ENCODE measurements around the gene SLCO3A1.

DNA sequence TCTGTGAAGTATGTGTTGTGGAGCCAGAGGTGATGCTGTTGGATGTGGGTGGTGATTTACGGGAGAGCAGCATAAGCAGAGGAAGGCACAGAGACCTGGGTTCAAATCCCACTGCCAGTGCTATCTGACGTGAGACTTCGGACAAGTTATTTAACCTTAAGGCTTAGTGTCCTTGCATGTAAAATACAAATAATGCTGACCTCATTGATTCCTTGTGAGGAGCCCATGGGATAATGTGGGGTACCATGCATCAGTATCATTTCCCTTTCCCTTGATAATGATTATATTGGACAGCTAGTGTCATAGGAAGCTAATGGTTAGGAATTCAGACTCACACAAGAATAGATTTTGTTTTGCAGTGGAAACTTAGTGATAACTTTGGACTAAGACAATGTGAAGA is 141.6 kb downstream of the SLCO3A1 start:
- TF ChIP-seq, protein P1, sequence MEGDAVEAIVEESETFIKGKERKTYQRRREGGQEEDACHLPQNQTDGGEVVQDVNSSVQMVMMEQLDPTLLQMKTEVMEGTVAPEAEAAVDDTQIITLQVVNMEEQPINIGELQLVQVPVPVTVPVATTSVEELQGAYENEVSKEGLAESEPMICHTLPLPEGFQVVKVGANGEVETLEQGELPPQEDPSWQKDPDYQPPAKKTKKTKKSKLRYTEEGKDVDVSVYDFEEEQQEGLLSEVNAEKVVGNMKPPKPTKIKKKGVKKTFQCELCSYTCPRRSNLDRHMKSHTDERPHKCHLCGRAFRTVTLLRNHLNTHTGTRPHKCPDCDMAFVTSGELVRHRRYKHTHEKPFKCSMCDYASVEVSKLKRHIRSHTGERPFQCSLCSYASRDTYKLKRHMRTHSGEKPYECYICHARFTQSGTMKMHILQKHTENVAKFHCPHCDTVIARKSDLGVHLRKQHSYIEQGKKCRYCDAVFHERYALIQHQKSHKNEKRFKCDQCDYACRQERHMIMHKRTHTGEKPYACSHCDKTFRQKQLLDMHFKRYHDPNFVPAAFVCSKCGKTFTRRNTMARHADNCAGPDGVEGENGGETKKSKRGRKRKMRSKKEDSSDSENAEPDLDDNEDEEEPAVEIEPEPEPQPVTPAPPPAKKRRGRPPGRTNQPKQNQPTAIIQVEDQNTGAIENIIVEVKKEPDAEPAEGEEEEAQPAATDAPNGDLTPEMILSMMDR (IDR thresholded peaks at IDR 0.05) = no peak
- TF ChIP-seq POLR2A (IDR thresholded peaks at IDR 0.05) = no peak
